ENCODE data around the gene THUMPD2.

DNA sequence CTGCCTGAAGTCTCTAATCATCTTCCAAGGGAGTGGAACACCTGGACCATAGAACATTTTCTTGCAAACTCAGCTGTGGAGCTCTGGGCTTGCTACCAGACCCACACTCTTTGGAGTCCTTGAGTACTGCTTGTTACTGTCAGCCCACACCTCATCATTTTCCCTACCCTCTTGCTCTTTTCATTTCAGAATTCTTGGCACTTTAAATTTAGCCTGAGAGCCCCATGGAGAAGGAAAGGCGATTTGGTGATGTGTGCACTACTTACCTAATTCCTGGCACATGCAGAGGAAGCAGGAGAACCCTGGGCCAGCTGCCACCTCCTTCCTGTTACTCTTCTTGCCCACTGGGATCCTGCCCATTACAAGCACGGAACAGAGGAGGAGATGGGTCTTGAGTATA, 81.6 kb downstream of the THUMPD2 start:
- no peak for TF ChIP-seq EZH2 (IDR thresholded peaks at IDR 0.05; ENCODE audit: low read length)
- TF ChIP-seq, protein P1, sequence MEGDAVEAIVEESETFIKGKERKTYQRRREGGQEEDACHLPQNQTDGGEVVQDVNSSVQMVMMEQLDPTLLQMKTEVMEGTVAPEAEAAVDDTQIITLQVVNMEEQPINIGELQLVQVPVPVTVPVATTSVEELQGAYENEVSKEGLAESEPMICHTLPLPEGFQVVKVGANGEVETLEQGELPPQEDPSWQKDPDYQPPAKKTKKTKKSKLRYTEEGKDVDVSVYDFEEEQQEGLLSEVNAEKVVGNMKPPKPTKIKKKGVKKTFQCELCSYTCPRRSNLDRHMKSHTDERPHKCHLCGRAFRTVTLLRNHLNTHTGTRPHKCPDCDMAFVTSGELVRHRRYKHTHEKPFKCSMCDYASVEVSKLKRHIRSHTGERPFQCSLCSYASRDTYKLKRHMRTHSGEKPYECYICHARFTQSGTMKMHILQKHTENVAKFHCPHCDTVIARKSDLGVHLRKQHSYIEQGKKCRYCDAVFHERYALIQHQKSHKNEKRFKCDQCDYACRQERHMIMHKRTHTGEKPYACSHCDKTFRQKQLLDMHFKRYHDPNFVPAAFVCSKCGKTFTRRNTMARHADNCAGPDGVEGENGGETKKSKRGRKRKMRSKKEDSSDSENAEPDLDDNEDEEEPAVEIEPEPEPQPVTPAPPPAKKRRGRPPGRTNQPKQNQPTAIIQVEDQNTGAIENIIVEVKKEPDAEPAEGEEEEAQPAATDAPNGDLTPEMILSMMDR (optimal IDR thresholded peaks at IDR 0.05 in 1 of 3, IDR thresholded peaks at IDR 0.05 in 1 of 3, conservative IDR thresholded peaks at IDR 0.05 in 1 of 3; ENCODE audit: extremely low read depth in 1 of 3, insufficient read depth in 2 of 3, low read length in 3 of 3) = no peak

Measured in keratinocyte (primary cell).